Stomach smooth muscle (tissue), 2 donors: Measurements from ENCODE around the gene SHFL.

ENCODE experiments used
- H3K27ac ChIP-seq: one replicate; pipeline ENCODE4 v1.7.0; 2013; ENCODE audit warnings: mild to moderate bottlenecking, low read length, inconsistent platforms
- H3K27me3 ChIP-seq, 2 donors: one replicate each; pipeline ENCODE4 v1.7.0; 2013; ENCODE audit warnings: low read length in 2 of 2; ENCODE audit not compliant: insufficient read depth in 2 of 2, control insufficient read depth in 1 of 2
- H3K36me3 ChIP-seq, 2 donors: one replicate each; pipeline ENCODE4 v1.7.0; 2013; ENCODE audit warnings: low read length in 2 of 2; ENCODE audit not compliant: control insufficient read depth in 2 of 2, insufficient read depth in 2 of 2
- H3K4me1 ChIP-seq: one replicate; pipeline ENCODE4 v1.7.0; 2013; ENCODE audit warnings: low read length; ENCODE audit not compliant: control insufficient read depth, insufficient read depth
- H3K4me3 ChIP-seq, 2 donors: one replicate each; pipeline ENCODE4 v1.7.0; 2013; ENCODE audit warnings: low read length in 2 of 2
- H3K9ac ChIP-seq, 2 donors: one replicate each; pipeline ENCODE4 v1.7.0; 2013; ENCODE audit warnings: low read length in 2 of 2, mild to moderate bottlenecking in 1 of 2
- H3K9me3 ChIP-seq, 2 donors: one replicate each; pipeline ENCODE4 v1.7.0; 2013; ENCODE audit warnings: low read length in 2 of 2; ENCODE audit not compliant: control insufficient read depth in 2 of 2
- donor health status: healthy.
- donor health status: Pancreatic carcinoma.

The SHFL gene

GRCh38 chr19:10068205-10068604, 17.9 kb upstream of the SHFL start:
- no peaks in the 10 kb centered on the region for H3K4me1 ChIP-seq
- H3K27ac ChIP-seq = no peak overlapping the region
- no peak overlapping the region for H3K9ac ChIP-seq

GRCh38 chr19:10069046-10069445, 17.1 kb upstream of the SHFL start:
- peaks cover 0 to 5% of the 10 kb centered on the region in 2 donors for H3K9me3 ChIP-seq
- H3K4me3 ChIP-seq = no peak overlapping the region
- H3K9ac ChIP-seq = no peak overlapping the region
- H3K27me3 ChIP-seq = peaks cover 0 to 5% of the 10 kb centered on the region in 2 donors
- no peaks in the 10 kb centered on the region for H3K4me1 ChIP-seq
- H3K27ac ChIP-seq = no peak overlapping the region
- no peaks in the 10 kb centered on the region for H3K36me3 ChIP-seq

More at GRCh38 chr19:10068205-10068604, 17.9 kb upstream of the SHFL start:
- Histone ChIP-seq H3K9me3 (no peaks in the 10 kb centered on the region), H3K36me3 (no peaks in the 10 kb centered on the region), H3K4me3 (no peak overlapping the region), H3K27me3 (peaks cover 0 to 7% of the 10 kb centered on the region in 2 donors)

GRCh38 chr19:10070730-10071446, 15.2 kb upstream of the SHFL start:
- H3K27ac ChIP-seq = no peak overlapping the region

GRCh38 chr19:10074153-10074552, 12.0 kb upstream of the SHFL start:
- Histone ChIP-seq H3K27me3 (peaks cover 0 to 3% of the 10 kb centered on the region in 2 donors), H3K4me1 (no peaks in the 10 kb centered on the region)

More at GRCh38 chr19:10070730-10071446, 15.2 kb upstream of the SHFL start:
- Histone ChIP-seq H3K4me3 (no peak overlapping the region), H3K9ac (no peak overlapping the region), H3K4me1 (no peaks in the 10 kb centered on the region), H3K36me3 (no peaks in the 10 kb centered on the region), H3K9me3 (peaks cover 0 to 7% of the 10 kb centered on the region in 2 donors), H3K27me3 (peaks cover 0 to 5% of the 10 kb centered on the region in 2 donors)

GRCh38 chr19:10076535-10076934, 9.6 kb upstream of the SHFL start:
- H3K4me3 ChIP-seq = no peak overlapping the region
- no peaks in the 10 kb centered on the region for H3K27me3 ChIP-seq

More at GRCh38 chr19:10074153-10074552, 12.0 kb upstream of the SHFL start:
- H3K9me3 ChIP-seq = peaks cover 0 to 7% of the 10 kb centered on the region in 2 donors
- H3K9ac ChIP-seq = no peak overlapping the region
- no peaks in the 10 kb centered on the region for H3K36me3 ChIP-seq
- no peak overlapping the region for H3K4me3 ChIP-seq
- H3K27ac ChIP-seq = no peak overlapping the region

GRCh38 chr19:10078329-10078728, 7.8 kb upstream of the SHFL start:
- Histone ChIP-seq H3K4me1 (no peaks in the 10 kb centered on the region), H3K27me3 (no peaks in the 10 kb centered on the region), H3K4me3 (no peak overlapping the region), H3K9me3 (peaks cover 0 to 7% of the 10 kb centered on the region in 2 donors), H3K9ac (no peak overlapping the region), H3K36me3 (no peaks in the 10 kb centered on the region), H3K27ac (no peak overlapping the region)

More at GRCh38 chr19:10076535-10076934, 9.6 kb upstream of the SHFL start:
- H3K36me3 ChIP-seq = no peaks in the 10 kb centered on the region
- H3K9me3 ChIP-seq = peaks cover 0 to 7% of the 10 kb centered on the region in 2 donors
- no peaks in the 10 kb centered on the region for H3K4me1 ChIP-seq
- H3K27ac ChIP-seq = no peak overlapping the region
- no peak overlapping the region for H3K9ac ChIP-seq

- H3K27me3 ChIP-seq = no peaks in the 10 kb centered on the region
- no peaks in the 10 kb centered on the region for H3K36me3 ChIP-seq
- H3K4me1 ChIP-seq = no peaks in the 10 kb centered on the region
- H3K9ac ChIP-seq = no peak overlapping the region
- H3K27ac ChIP-seq = no peak overlapping the region
- peaks cover 0 to 2% of the 10 kb centered on the region in 2 donors for H3K9me3 ChIP-seq
- H3K4me3 ChIP-seq = no peak overlapping the region
These were observed 7.1 kb upstream of the SHFL start for GRCh38 chr19:10079031-10079453.

- Histone ChIP-seq H3K27me3 (no peaks in the 10 kb centered on the region), H3K9me3 (no peaks in the 10 kb centered on the region), H3K9ac (no peak overlapping the region), H3K36me3 (peaks cover 0 to under 1% of the 10 kb centered on the region in 2 donors), H3K27ac (no peak overlapping the region), H3K4me1 (peaks cover 2% of the 10 kb centered on the region), H3K4me3 (no peak overlapping the region)
These were observed 2.2 kb upstream of the SHFL start for GRCh38 chr19:10083911-10084310.

GRCh38 chr19:10084803-10085202, 1.3 kb upstream of the SHFL start:
- Histone ChIP-seq H3K27me3 (no peaks in the 10 kb centered on the region), H3K9me3 (no peaks in the 10 kb centered on the region), H3K4me1 (peaks cover 2% of the 10 kb centered on the region), H3K9ac (no peak overlapping the region), H3K4me3 (no peak overlapping the region), H3K27ac (no peak overlapping the region), H3K36me3 (peaks cover 4 to 9% of the 10 kb centered on the region in 2 donors)

GRCh38 chr19:10086591-10087192, 575 bp downstream of the SHFL start:
- Histone ChIP-seq H3K4me1 (peaks cover 5% of the 10 kb centered on the region), H3K9ac (peak overlapping the region; percentile 81 to 85), H3K27me3 (no peaks in the 10 kb centered on the region), H3K9me3 (no peaks in the 10 kb centered on the region), H3K4me3 (peak overlapping the region; percentile 80 to 88), H3K27ac (peak overlapping the region; percentile 73), H3K36me3 (peaks cover 13 to 14% of the 10 kb centered on the region in 2 donors)
